HG03439 (cell line): ENCODE results near the gene ZNF644.

Experiments
- ATAC-seq: cut with Tn5 transposase; IDR thresholded peaks from one replicate; pipeline ENCODE4 v1.9.1; 2021; ENCODE audit warnings: mild to moderate bottlenecking, moderate library complexity; ENCODE audit not compliant: unreplicated experiment

The ZNF644 gene

DNA sequence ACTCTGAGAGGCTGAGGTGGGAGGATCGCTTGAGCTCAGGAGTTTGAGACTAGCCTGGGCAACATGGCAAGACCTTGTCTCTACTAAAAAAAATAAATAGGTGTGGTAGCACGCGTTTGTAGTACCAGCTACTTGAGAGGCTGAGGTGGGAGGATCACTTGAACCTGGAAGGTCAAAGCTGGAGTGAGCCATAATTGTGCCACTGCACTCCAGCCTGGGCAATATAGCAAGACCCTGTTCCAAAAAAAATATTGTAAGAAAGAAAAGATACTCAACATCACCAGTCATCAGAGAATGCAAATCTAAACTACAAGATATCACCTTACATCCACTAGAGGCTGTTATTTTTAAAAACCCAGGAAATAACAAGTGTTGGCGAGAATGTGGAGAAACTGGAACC is 32.5 kb downstream of the ZNF644 start:
- no peak for ATAC-seq

DNA sequence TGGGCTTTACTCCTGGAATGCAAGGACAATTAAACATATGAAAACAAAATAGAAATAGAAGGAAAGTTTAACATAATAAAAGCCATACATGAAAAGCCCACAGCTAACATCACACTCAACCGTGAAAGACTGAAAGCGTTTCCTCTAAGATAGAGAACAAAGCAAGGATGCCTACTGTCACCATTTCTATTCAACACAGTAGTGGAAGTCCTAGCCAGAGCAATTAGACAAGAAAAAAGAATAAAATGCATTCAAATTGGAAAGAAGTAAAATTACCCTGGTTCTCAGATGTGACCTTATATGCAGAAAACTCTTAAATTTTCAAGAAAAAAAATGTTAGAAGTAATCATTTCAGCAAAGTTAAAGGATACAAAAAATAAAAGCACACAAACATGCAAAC is 34.0 kb downstream of the ZNF644 start:
- ATAC-seq = no peak

DNA sequence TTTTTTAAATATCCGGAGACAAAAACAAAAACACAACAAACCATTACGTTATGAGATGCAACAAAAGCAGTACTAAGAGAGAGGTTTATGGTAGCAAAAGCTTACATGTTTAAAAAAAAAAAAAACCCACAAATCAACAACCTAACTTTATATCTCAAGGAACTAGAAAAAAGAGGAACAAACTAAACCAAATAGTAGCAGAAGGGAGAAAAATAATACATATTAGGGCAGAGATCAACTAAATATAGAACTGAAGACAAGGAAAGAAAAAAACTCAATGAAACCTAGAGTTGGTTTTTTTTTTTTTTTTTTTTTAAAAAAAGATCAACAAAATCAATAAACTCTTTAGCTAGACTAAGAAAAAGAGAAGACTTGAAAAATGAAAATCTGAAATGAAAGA is 34.9 kb downstream of the ZNF644 start:
- no peak for ATAC-seq

DNA sequence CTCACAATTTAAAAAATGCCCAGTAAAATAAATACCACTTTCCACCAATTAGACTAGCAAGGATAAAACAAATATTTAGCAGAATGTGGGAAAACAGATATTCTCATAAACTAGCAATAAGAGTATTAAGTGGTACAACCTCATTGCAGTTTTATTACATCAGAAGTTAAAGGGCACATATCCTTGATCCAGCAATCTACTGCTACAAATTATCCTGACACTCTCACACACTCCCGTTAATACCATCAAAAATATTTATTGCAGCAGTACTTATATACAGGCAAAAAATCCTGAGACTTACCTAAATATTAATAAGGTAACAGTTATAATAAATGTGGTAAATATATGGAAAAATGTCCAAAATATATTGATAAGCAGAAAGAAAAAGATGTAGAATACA is 44.3 kb downstream of the ZNF644 start:
- ATAC-seq = no peak

DNA sequence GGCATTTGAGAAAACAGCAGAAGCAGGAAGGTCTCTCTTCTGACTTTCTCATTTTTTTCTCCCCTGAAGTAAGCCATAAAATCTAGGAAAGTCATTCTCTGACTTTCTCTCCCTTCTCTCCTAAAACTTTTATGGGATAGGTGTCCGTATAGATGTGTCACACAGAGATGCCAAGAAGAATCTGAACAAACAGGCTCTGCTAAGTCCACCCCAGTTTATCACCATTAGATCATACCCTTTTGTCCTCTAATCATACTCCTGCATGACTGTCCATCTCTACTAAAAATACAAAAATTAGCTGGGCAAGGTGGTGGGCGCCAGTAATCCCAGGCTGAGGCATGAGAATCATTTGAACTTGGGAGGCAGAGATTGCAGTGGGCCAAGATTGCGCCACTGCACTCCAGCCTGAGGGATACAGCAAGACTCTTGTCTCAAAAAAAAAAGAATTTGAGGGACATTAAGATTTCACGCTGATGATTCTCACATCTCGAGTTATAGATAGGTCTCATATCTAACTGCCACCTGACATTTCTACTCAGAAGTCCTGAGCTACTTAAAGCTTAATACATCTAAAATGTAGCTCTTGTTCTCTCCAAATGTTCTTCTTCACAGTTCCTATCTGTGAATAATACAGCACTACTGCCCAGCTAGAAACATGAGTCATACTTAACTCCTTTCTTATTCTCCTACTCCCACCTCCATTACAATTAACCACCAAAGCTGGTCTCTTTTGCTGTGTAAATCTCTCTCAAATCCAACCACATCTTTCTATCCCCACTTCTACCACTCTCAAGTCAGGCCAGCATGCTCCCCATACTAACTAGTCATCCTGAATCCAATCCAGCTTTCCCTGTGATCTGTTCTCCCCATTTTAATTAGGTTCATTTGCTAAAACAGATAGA is 47.7 kb downstream of the ZNF644 start:
- no peak for ATAC-seq

DNA sequence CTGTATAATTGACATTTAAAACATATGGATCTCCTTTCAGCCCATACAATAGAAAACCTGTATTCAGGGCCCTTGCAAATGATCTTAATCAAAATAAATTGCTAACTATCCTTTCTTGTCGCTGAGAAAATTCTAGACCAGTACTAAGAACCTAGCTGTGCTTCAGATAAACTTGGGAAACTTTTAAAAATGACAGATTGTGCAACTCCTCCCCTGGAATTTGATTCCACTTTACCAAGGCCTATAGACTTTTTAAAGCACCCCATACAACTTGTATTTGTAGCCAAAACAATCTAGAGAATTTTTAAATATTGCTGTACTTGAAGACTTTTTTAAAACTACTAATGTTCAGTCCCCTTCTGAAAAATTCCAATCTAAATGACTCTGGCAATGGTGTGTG is 51.6 kb downstream of the ZNF644 start:
- ATAC-seq = no peak

DNA sequence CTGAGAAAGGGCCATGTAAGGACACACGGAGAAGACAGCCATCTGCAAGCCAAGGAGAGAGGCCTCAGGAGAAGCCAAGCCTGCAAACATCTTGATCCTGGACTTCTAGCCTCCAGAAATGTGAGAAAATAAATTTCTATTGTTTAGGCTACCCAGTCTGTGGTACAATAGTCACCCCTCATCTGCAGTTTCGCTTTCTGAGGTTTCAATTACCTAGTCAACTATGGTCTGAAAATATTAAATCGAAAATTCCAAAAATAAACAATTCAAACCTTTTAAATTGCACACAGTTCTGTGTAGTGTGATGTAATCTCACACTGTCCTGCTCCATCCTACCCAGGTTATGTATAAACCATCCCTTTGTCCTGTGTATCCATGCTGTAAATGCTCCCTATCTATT is 52.6 kb downstream of the ZNF644 start:
- no peak for ATAC-seq

DNA sequence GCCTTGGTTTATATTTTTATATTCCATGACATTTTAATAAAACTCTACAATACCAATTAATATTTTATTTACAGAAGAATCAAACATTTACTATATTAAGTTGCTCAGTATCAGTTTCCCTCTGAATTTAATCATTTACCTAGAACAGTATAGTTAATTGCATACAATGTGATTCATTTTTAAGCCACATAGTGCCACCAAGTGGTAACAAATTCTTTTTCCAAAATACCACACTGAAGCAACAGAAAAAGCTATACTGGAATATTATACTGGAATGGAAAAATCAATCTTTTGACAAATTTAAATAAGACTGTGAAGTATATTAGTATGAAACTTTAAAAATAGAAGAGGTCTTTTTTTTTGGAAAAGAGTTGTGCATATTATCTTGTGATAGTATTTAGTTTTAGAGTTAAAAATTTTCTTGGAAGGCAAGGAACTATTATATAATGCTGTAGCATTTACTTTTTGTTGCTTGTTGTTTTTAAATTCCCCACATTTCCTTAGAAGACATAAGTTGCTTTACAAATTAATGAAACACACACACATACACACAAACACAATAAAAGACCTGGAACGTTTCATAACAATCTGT is 57.3 kb downstream of the ZNF644 start:
- ATAC-seq = no peak

DNA sequence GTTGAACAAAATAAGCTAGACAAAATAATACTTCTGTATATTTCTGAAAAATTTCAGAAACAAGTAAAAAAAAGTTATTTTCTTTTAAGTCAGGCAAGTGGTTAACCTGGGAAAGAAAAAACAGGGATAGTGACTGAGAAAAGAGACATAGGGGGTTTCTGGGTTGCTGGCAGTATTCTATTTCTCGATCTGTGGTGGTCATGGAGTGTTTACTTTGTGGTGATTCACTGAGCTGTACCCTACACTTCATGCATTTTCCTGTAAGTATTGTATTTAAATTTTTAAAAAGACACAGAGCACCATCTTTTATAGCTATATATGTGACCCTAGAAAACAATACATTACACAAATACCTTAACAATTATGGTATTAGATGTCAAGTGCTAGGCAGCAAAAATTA is 58.2 kb downstream of the ZNF644 start:
- ATAC-seq = no peak

DNA sequence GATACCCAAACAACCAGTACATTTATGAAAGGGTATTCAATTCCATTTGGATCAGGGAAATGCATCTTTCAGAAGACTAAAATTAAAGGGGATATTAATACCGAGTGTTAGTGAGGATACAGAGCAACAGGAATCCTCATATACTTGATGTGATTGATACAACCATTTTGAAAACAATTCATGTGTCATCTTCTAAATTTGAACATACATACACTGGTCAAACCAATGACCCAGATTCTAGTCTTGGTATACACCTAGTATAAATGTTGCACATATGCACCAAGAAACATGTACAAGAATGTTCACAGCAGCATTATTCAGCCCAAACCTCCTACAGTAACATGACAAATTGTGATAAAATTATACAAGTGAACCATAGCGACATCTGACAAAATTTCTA is 58.6 kb downstream of the ZNF644 start:
- ATAC-seq = no peak

DNA sequence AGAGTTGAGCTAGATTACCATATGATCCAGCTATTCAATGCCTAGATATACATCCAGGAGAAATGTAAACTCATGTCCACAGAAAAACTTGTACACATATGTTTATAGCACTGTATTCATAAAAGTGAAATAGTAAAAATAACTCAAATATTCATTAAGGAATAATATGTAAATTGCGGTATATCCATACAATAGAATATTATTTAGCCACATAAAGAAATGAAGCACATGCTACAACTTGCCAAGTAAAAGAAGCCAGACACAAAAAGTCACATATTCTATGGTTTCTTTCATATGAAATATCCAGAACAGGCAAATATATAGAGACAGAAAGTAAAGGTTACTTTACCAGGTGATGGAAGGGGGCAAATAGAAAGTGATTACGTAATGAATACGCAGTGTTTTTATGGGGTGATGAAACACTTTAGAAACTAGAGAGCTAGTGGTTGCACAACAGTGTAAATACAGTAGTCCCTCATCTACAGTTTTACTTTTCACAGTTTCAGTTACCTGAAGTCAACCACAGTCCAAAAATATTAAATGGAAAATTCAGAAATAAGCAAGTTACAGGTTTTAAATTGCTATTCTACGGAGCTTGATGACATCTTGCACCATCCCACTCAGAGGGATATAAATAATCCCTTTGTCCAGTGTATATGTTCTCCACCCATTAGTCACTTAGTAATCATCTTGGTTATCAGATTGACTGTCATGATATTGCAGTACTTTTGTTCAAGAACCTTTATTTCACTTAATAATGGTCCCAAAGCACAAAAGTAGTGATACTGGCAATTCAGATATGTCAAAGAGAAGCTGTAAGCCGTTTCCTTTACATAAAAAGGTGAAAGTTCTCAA is 62.3 kb downstream of the ZNF644 start:
- ATAC-seq = no peak

DNA sequence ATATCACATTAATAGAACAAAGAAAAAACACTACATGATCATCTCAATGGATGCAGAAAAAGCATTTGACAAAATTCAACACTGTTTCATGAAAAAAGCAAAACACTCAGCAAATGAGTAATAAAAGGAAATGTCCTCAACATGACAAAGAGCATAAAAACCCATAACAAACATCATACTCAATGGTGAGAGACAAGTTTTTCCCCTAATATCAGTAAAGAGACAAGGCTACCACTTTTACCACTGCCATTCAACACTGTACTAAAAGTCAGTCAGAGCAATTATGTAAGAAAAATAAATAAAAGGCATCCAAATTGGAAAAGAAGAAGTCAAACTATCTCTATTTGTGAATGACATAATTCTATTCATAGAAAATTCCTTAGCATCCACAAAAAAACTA is 64.3 kb downstream of the ZNF644 start:
- ATAC-seq = no peak

DNA sequence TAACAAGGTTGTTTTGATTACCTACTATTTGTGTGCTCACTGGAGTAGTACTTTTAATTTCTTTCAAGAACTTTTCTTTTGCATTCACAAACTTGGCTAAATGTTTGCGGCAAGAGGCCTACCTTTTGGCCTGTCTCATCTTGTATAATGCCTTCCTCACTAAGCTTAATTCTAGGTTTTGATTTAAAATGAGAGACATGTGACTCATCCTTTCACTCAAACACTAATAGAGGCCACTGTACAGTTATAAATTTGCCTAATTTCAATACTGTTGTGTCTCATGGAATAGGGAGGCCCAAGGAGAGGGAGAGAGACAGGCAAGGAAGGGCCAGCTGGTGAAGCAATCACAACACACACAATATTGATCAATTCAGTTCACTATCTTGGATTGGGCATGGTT is 66.1 kb downstream of the ZNF644 start:
- no peak for ATAC-seq

DNA sequence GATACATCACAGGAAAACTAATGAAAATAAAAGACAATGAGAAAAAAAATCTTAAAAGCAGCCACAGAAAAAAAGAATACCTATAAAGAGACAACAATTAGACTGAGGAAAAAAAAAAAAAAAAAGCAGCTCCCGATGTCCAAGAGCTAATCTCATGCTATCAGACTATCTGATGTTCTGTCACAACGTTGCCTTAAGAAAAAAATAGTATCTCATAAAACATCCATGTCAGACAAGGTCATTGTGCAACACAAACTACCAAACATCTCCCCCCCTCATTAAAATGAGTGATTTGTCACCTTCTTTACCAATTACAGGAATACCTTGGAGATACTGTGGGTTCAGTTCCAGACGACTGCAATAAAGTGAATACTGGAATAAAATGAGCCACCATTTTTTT is 68.9 kb downstream of the ZNF644 start:
- no peak for ATAC-seq

DNA sequence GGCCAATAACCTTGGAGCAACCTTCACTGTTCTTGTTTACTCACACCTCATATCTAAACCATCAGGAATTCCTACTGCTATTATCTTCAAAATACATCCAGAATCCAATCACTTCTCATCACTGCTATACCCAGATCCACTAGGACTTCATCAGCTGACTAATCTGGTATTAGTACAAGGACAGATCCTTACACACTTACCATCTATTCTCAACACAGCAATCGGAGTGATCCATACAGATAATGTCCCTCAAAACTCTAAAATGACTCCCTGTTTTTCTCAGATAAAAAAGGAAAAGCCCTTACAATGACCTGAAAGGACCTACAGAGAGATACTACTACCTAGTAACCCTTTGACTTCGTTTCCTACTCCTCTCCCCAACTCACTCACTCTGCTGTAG is 70.8 kb downstream of the ZNF644 start:
- no peak for ATAC-seq

DNA sequence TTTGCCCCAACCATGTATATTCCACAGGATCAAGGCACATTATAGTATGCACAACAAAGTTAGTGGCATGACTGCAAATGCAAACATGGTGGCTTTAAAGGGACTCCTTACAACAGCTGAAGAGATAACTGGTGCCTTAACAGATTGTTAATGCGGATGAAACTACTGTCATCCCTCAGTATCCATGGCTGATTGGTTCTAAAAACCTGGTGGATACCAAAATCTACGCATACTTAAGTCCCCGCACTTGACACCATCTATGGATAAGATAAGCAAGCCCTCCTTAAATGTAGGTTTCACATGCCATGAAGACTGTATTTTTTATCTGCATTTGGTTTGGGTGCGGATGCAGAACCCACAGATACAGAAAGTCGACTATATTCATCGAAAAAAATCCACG is 73.5 kb downstream of the ZNF644 start:
- ATAC-seq = no peak

DNA sequence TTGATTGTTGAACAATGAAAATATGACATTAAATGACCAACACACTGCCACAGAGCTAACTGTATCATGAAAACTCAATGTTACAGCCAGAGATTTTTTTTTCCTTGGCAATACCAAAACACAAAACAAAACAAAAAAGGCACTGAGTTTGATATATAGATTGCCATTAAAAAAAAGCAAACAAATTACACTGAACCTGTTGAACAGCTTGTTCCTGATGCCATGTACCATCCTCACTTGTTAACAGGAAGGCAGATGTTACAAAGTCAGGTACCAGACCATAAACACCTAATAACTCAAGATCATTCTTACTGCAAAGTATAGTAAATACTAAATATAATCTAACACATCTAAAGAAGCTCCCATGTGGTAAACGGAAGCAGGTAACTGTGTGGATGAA is 75.2 kb downstream of the ZNF644 start:
- ATAC-seq = no peak

DNA sequence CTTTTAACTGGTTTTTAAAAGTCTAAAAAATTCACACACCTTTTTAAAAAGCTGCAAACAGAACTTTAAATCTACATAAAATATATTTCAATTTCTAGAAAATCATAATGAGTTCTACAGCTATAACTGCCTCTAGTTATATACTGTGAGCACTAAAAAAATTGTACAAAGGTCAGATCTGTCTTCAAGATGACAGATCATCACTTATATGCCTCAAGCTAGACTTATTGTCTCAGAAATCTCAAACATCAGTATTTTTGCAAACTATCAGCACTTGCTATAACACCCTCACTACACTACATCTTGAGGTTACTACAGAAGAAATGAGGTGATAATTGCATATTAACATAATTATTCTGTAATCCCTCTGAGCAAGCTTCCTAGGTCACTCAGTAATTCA is 76.5 kb downstream of the ZNF644 start:
- ATAC-seq = no peak

DNA sequence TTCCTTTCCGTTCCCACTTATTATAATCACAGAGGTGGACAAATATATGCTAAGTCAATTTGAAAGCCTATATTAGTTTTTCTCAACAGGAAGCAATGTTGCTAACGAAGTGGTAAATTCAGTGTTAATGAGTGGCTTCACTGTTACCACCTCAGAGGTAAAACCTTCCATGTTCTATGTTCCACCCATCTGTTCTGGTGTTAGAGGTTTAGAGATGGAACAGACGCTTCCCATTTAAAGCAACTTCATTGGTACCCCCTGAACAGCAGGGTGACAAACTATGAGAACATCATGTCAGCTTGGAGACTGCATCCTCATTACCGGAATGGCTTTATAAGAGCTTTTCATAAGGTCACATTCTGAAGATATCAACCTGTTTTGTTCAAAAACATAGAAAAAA is 77.9 kb downstream of the ZNF644 start:
- no peak for ATAC-seq

DNA sequence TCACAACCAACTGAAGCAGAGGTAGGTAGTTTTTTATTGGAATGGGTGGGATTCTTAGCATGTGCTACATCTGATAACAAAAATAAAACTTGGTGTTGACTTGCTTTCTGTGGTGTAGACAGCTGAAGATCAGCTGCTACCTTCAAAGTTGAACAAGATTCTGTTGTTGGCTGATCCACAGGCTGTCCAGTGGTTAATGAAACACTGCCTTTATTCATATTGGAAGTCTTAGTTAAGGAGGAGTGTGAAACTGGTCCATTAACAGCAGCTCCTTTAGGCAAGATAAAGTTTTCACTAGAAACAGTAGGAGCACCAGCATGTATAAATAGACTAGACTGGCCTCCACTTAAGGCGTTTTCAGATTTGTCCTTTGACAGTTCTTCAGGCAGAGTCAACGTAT is 81.1 kb downstream of the ZNF644 start:
- no peak for ATAC-seq

DNA sequence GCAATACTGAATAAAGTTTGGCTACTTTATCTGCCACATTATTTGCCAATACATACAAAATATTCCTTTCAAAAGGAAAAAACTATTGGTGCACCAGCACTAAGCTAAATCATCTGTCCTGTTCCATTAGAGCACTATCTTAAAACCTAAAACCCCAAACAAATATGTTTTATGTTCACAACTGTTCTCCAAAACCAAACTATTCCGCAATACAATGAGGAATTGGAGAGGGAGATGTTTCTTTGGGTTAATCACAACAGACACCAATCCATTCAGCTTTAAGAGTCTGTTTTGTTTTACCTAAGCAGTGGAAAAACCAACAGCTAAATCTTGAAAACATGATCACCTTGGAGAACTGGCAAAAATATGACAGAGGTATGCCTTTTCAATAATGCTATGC is 85.1 kb downstream of the ZNF644 start:
- no peak for ATAC-seq

DNA sequence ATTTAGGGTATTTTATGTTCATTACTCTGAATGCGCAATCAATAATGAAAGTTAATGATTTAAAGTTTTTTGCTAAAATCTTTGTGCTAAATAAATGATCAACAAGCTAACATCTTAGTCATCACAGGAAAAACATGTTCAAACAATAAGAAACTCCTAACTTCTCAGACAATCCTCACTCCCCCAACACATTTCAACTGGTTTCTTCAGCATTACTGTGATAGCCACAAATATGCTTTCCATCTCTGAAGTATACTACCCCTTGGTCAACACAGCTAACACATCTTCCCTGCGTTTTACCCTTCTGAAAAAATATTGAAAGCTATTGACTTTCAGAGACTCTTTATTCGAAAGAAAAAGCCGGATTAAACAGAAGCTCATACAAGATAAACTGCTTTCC is 85.8 kb downstream of the ZNF644 start:
- ATAC-seq = no peak
